Mucosa of descending colon (tissue), 3 donors: ENCODE results near the gene MORN2. TPM values are rescaled to one million over a fixed set of nuclear protein-coding genes. Genes with fewer than 3 reads are reported as not detected.
"Not testable (repeated sequence)": the region's sequence is repeated elsewhere in the genome, so short reads cannot be mapped to it uniquely, and the experiment has no call there.

Experiments used
- ATAC-seq: fragments of 200-7000 bp; cut with Tn5 transposase; one replicate; pipeline ENCODE4 v1.9.1; 2020; ENCODE audit warnings: mild to moderate bottlenecking, moderate library complexity
- DNase-seq, 3 donors: peaks; one replicate each; pipeline ENCODE4 v3.0.0-alpha.2; 2020
- H3K36me3 ChIP-seq: fragments of 200-600 bp; one replicate; pipeline ENCODE4 v1.8.0; 2021; ENCODE audit warnings: low read depth, mild to moderate bottlenecking
- H3K4me1 ChIP-seq: fragments of 200-600 bp; one replicate; pipeline ENCODE4 v1.8.0; 2021; ENCODE audit warnings: low read depth, mild to moderate bottlenecking
- H3K4me3 ChIP-seq: fragments of 200-600 bp; one replicate; pipeline ENCODE4 v1.8.0; 2021; ENCODE audit warnings: mild to moderate bottlenecking
- H3K9me3 ChIP-seq: fragments of 200-600 bp; one replicate; pipeline ENCODE4 v1.8.0; 2021; ENCODE audit warnings: mild to moderate bottlenecking
- intact Hi-C, 2 donors: fragments of 100-400 bp; cut with DNase I in 1 of 2; cut with micrococcal nuclease in 1 of 2; formaldehyde crosslinking; loops; one replicate each; pipeline versions ENCODE4 v1.11.0 to v1.11.1; 2022; cut with DNase I, micrococcal nuclease
- long read RNA-seq, 2 donors: library from polyadenylated mRNA; unstranded; transcript quantifications; one replicate each; pipeline ENCODE4 v2.0.0, GENCODE V29; 2019 to 2021
- total RNA-seq, 3 donors: library from RNA; stranded (reverse); fragmentation: NEBNext Ultra II Directional in 2 of 3; extraction: Animal tissue kit (Norgen Biotek cat#: 25700) in 2 of 3; gene quantifications; one replicate each; pipeline versions ENCODE4 v1.2.1 to v1.2.4, GENCODE V29; 2021 to 2023
- TF ChIP-seq, protein P1 (sequence below): fragments of 200-600 bp; IDR thresholded peaks from one replicate; pipeline ENCODE4 v1.8.0; 2022; ENCODE audit warnings: antibody characterized with exemption, mild to moderate bottlenecking
- donor health status: DM: no; HTN: no; CAD: no; lungs with moderate emphysema.
- donor health status: DM: no; HTN: no; CAD: no.
- donor health status: DM: no; HTN: yes; CAD: no.

Gene MORN2
- total RNA-seq: 10 to 100 TPM in 2 of 3 donors, 1 to 10 TPM in 1; 8.0 to 12.1 (median 11.3) TPM
- long read RNA-seq, donor 1, transcript MORN2-201 (5 exons, 739 nt): major isoform, 6 of 6 reads
- long read RNA-seq, donor 1, partial matches to known transcripts: 0 of 6 reads
- long read RNA-seq, donor 1, other reads (novel, unspliced or antisense): 0 of 6 reads
- long read RNA-seq, donor 2, transcript MORN2-201 (5 exons, 739 nt): major isoform, 10 of 10 reads
- long read RNA-seq, donor 2, partial matches to known transcripts: 0 of 10 reads
- long read RNA-seq, donor 2, other reads (novel, unspliced or antisense): 0 of 10 reads

DNA sequence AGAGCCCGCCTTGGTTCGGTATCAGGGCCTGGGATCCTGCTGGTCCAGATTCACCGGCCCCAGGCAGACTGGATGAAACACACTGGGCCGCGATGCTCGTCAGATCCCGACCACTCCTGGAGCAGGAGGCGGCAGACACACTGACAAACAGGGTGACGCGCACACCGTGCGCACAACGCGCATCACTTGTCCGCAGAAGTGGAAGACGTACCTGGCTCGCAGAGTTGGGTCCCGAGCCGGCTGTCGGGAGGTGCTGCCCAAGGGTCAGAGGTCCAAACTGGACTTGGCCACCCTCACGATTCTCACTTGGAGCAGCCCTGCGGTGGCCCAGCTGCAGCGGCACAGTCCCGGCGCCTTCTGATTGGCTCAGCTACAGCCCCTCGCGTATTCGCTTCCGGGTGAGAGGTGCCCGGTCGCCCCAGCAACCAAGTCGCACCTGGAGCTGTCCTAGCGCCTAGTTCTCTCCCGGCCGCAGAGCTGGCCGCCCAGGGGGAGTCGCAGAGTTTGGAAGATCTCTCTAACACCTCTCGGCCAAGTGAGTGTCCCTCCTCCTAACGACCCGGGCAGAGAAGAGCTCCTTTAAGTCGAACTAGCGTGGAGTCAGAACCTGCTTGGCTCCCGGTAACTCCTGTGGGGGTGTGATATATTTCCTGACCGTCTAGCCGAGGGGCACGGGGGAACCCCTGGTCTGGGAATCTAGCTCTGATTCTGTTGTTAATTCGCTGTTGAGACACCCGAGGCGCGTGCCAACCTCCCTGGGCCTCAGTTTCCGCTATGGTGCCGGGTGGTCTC, at the start of gene MORN2, which contains the start of gene DHX57:
TSS of gene MORN2 (plus strand) at position 401 of the 792 bp plus-strand sequence.
TSS of gene DHX57 (minus strand) at position 359 of the 792 bp plus-strand sequence. CDS start 7,529 bp downstream, outside the sequence.
- intact Hi-C loops: no loop called here
- ATAC-seq (peak; percentile 99), DNase-seq (peak; percentile 91 to 93 (median 92))
- Histone ChIP-seq H3K36me3 (no peaks in the 10 kb centered on the region), H3K4me3 (peak within 1 kb of the TSS; percentile 54), H3K4me1 (peaks cover 8% of the 10 kb centered on the region), H3K9me3 (no peaks in the 10 kb centered on the region)
- TF ChIP-seq, protein P1, sequence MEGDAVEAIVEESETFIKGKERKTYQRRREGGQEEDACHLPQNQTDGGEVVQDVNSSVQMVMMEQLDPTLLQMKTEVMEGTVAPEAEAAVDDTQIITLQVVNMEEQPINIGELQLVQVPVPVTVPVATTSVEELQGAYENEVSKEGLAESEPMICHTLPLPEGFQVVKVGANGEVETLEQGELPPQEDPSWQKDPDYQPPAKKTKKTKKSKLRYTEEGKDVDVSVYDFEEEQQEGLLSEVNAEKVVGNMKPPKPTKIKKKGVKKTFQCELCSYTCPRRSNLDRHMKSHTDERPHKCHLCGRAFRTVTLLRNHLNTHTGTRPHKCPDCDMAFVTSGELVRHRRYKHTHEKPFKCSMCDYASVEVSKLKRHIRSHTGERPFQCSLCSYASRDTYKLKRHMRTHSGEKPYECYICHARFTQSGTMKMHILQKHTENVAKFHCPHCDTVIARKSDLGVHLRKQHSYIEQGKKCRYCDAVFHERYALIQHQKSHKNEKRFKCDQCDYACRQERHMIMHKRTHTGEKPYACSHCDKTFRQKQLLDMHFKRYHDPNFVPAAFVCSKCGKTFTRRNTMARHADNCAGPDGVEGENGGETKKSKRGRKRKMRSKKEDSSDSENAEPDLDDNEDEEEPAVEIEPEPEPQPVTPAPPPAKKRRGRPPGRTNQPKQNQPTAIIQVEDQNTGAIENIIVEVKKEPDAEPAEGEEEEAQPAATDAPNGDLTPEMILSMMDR: no peak

DNA sequence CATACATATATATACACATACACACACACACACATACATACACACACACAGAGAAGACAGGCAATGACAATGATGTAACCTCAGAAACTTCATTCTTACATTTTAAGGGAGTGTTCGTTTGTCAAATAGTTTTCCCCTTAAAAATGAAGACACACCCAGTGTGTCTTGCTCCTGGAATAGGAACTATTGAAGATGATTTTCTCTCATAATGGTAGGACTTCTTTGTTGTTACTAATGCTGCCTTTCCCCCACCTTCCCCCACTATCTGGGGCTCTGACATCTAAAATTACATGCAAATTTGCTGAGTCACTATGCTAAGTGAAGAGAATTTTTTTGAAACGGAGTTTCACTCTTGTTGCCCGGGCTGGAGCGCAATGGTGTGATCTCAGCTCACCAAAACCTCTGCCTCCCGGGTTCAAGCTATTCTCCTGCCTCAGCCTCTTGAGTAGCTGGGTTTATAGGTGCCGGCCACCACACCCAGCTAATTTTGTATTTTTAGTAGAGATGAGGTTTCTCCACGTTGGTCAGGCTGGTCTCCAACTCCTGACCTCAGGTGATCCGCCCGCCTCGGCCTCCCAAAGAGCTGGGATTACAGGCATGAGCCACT, 48.1 kb upstream of the MORN2 start:
- H3K36me3 ChIP-seq, intact Hi-C loops, H3K4me3 ChIP-seq, H3K4me1 ChIP-seq, DNase-seq, H3K9me3 ChIP-seq, ATAC-seq: not testable (repeated sequence)

DNA sequence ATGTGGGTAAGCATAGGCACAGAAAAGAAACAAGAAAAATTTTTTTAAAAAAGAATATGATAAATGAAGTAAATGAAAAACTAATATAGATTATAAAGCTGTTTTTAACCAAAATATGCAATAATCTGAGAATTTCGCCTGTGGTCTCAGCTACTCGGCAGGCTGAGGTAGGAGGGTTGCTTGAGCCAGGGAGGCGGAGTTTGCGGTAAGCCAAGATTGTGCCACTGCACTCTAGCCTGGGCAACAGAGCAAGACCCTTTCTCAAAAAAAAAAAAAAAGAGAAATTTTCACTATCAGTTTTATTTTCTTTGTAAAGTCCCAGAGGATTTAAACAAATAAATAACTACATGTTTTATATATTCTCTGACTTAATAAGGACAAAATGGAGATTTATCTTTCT, 47.3 kb upstream of the MORN2 start:
- no peak for DNase-seq
- TF ChIP-seq, protein P1: no peak
- Histone ChIP-seq H3K36me3 (no peaks in the 10 kb centered on the region), H3K9me3 (no peaks in the 10 kb centered on the region), H3K4me1 (no peaks in the 10 kb centered on the region), H3K4me3 (no peak overlapping the region)
- intact Hi-C loops: no loop called here
- no peak for ATAC-seq

DNA sequence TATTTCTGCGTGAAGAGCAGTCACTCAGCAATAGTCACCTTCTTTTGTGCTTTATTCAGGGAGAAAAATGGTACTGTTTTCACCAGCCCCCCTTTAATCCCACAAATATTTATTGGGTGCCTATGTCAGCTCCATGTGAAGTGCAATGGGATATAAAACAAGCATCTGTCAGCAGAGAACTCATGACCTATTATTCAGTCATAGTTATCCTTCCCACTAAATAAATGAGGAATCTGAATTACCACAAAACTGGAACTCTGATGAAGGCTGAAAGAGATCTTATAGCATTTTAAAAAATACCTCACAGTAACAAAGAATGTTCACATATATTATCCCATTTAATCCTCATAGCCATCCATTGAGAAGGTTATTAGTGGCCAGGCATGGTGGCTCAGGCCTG, 45.8 kb upstream of the MORN2 start:
- Histone ChIP-seq H3K4me1 (no peaks in the 10 kb centered on the region), H3K4me3 (no peak overlapping the region), H3K36me3 (no peaks in the 10 kb centered on the region), H3K9me3 (no peaks in the 10 kb centered on the region)
- TF ChIP-seq, protein P1: no peak
- ATAC-seq: no peak
- intact Hi-C loops: no loop called here
- no peak for DNase-seq

DNA sequence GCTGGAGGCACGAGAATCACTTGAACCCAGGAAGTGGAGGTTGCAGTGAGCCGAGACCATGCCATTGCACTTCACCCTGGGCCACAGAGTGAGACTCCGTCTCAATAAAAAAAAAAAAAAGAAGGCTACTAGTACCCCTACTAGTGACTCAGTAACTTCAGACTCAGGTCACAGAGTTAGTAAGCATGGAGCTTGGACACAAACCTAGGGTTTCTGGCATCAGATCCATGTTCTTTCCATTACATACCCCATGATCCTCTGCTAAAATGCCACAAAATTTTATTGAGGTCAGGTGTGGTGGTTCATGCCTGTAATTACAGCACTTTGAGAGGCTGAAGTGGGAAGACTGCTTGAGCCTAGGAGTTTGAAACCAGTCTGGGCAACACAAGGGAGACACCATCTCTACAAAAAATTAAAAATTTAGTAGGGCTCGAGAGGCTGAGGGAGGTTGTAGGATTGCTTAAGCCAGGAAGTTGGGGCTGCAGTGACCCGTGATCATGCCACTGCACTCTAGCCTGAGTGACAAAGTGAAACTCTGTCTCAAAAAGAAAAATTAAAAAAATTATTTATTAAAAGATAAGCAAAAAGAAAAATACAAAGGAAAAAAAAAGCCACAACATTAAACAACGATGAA, 45.1 kb upstream of the MORN2 start:
- Histone ChIP-seq H3K36me3 (no peaks in the 10 kb centered on the region), H3K9me3 (no peaks in the 10 kb centered on the region), H3K4me1 (no peaks in the 10 kb centered on the region), H3K4me3 (no peak overlapping the region)
- intact Hi-C loops: no loop called here
- DNase-seq: no peak
- no peak for ATAC-seq
- TF ChIP-seq, protein P1: no peak
